Measurements from ENCODE around the gene SLC17A1.
"Not testable (repeated sequence)": the region's sequence is repeated elsewhere in the genome, so short reads cannot be mapped to it uniquely, and the experiment has no call there.

The SLC17A1 gene

GRCh38 chr6:25756382-25757363 is 75.2 kb downstream of the SLC17A1 start:
- DNase-seq = no peak

GRCh38 chr6:25755483-25755882 is 76.4 kb downstream of the SLC17A1 start:
- no peak for DNase-seq

- no peak for DNase-seq
These were observed 77.3 kb downstream of the SLC17A1 start, which contains the start of gene SLC17A4 for GRCh38 chr6:25754535-25754934. Gene SLC17A4, plus strand, starts transcription at chr6:25754742. Its CDS starts 7,221 bp downstream, at chr6:25761963.

- DNase-seq = no peak
These were observed 78.8 kb downstream of the SLC17A1 start for GRCh38 chr6:25753079-25753478.

- DNase-seq = no peak
These were observed 80.9 kb downstream of the SLC17A1 start for GRCh38 chr6:25750906-25751305.

GRCh38 chr6:25749837-25750236 is 82.0 kb downstream of the SLC17A1 start:
- DNase-seq = no peak

GRCh38 chr6:25748601-25749517 is 83.0 kb downstream of the SLC17A1 start:
- not testable (repeated sequence) for DNase-seq

GRCh38 chr6:25748049-25748448 is 83.8 kb downstream of the SLC17A1 start:
- DNase-seq = no peak

- DNase-seq = no peak
These were observed 84.4 kb downstream of the SLC17A1 start for GRCh38 chr6:25747477-25747876.

- DNase-seq = no peak
These were observed 84.9 kb downstream of the SLC17A1 start for GRCh38 chr6:25746968-25747367.

- no peak for DNase-seq
These were observed 86.0 kb downstream of the SLC17A1 start for GRCh38 chr6:25745836-25746235.

- no peak for DNase-seq
These were observed 88.0 kb downstream of the SLC17A1 start for GRCh38 chr6:25743868-25744267.

- DNase-seq = no peak
These were observed 96.6 kb downstream of the SLC17A1 start for GRCh38 chr6:25735261-25735660.

Data from CD4-positive, alpha-beta T cell treated with Interleukin-15 for 1 hour (primary cell).